Measurements from ENCODE around the gene C16orf74.

- TF ChIP-seq CTCF (IDR thresholded peaks at IDR 0.05; ENCODE audit: low read depth, low read length) (no peak), POLR2A (IDR thresholded peaks at IDR 0.05; ENCODE audit: extremely low read depth, insufficient read length) (no peak)
These were observed 76.5 kb downstream of the C16orf74 start for GRCh38 chr16:85674418-85674755.

All from NB4 (cell line).